ENCODE results near the gene GTF3A. TPM values are rescaled to one million over a fixed set of nuclear protein-coding genes. Genes with fewer than 3 reads are reported as not detected.
A peak's percentile ranks its signal among the peaks of the same experiment; 100 is the strongest.

GTF3A gene
- 81.7 TPM for total RNA-seq
- long read RNA-seq, transcript GTF3A-201 (9 exons, 1,383 nt): major isoform, 115 of 138 reads
- long read RNA-seq, transcript GTF3A-202 (8 exons, 1,191 nt): minor isoform, 5 of 138 reads
- long read RNA-seq, partial matches to known transcripts: 3 of 138 reads
- long read RNA-seq, other reads (novel, unspliced or antisense): 14 of 138 reads

DNA sequence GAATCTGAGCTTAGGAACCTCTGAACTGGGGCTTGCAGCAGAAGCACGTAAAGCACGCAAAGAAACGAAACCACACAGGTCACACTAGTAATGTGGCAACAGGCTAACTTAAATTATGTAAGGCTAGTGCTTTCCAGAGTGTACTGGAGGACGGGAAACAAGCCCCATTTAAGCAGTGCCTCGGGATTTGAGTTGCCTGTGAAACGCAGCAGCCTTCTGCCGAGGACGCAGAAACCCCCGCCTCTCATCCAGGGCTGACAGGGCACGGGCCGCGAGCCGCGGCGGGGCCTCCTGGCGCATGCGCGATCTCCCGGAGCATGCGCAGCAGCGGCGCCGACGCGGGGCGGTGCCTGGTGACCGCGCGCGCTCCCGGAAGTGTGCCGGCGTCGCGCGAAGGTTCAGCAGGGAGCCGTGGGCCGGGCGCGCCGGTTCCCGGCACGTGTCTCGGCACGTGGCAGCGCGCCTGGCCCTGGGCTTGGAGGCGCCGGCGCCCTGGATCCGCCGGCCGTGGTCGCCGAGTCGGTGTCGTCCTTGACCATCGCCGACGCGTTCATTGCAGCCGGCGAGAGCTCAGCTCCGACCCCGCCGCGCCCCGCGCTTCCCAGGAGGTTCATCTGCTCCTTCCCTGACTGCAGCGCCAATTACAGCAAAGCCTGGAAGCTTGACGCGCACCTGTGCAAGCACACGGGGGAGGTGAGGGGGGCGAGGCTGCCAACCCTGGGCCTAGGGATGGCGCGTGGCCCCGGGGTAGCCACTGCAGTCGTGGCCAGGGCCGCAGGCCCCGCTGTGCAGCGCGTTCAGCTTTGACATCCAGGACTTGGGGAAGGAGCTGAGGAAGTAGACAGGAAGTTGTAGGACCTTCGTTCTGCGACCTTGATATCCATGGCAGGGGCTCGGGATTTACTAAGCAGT, at the start of gene GTF3A:
TSS of gene GTF3A (plus strand) at position 374 of the 912 bp plus-strand sequence.
- H3K27ac ChIP-seq: peak within 1 kb of the TSS; percentile 95
- intact Hi-C loops (cut with DNase I): no loop called here
- H3K4me3 ChIP-seq: peak within 1 kb of the TSS; percentile 81
- H3K4me1 ChIP-seq: peaks cover 39% of the 10 kb centered on the region
- no peak for TF ChIP-seq CTCF (IDR thresholded peaks at IDR 0.05)
- H3K36me3 ChIP-seq: peaks cover 19% of the 10 kb centered on the region
- DNase-seq (peak; percentile 93), ATAC-seq (peak; percentile 94)
- no peaks in the 10 kb centered on the region for H3K27me3 ChIP-seq
- no peaks in the 10 kb centered on the region for H3K9me3 ChIP-seq

DNA sequence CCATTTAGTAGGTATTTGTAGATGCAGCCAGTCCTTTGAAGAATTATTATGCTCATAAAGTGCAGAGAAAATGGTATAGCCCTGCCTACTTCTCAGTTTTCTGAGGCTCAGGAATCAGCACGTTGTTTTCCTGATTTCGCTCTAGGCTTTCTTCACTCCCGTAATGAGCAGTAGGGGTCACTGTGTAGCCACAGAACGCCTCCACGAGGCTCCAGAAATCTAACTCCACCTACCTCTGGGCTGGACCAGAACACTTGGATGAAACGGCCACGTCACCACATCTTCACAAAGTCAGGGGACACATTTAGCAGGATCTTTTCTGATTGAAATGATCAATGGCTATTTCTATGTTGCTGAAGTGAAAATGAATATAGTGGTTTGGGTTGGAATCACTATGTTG, 49.8 kb upstream of the GTF3A start:
- peak; percentile 95 for ATAC-seq
- no peak overlapping the region for H3K4me3 ChIP-seq
- H3K36me3 ChIP-seq: no peaks in the 10 kb centered on the region
- DNase-seq: no peak
- H3K27ac ChIP-seq: no peak overlapping the region
- H3K27me3 ChIP-seq: peaks cover 11% of the 10 kb centered on the region
- peaks cover 3% of the 10 kb centered on the region for H3K4me1 ChIP-seq
- TF ChIP-seq CTCF (IDR thresholded peaks at IDR 0.05): peak; percentile 80
- H3K9me3 ChIP-seq: no peaks in the 10 kb centered on the region
- intact Hi-C loops (cut with DNase I): loop anchor here (10.0 kb wide), 2 partner anchors 450 to 610 kb away; partner anchors contain the start of gene URAD

DNA sequence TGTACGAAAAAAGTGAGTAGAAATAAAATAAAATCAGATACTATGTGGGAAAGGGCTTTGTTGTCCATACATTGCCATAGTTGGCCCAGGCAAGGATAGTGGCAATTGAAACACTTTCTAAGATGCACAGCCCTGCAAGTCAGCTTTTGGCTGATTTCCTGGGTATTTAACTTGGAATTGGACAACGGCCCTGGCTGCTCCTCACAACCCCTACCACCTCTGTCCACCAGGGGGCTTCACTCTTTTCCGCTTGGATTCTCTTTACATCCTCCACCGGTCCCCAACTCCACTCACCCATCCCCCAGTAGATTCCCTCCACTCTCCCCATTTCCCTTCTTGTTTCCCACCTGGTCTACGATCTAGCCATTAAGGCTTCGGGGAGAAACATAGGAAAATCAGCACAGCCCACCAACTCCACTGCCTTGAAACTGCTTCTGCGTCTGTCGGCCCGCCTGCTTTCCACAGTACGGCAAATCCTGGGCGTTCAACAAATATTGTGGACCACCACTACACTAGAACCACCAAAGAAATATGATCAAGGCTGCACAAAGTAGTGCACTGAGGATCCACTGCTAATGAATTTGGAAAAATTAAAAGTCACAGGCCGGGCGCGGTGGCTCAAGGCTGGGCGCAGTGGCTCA, 48.6 kb upstream of the GTF3A start:
- ATAC-seq: peak; percentile 70
- intact Hi-C loops (cut with DNase I): loop anchor here (10.0 kb wide), 2 partner anchors 449 to 609 kb away; partner anchors contain the start of gene URAD
- Histone ChIP-seq H3K36me3 (no peaks in the 10 kb centered on the region), H3K9me3 (no peaks in the 10 kb centered on the region), H3K4me3 (no peak overlapping the region), H3K4me1 (peaks cover 3% of the 10 kb centered on the region), H3K27me3 (peaks cover 11% of the 10 kb centered on the region), H3K27ac (no peak overlapping the region)
- peak; percentile 83 for TF ChIP-seq CTCF (IDR thresholded peaks at IDR 0.05)
- DNase-seq: no peak

DNA sequence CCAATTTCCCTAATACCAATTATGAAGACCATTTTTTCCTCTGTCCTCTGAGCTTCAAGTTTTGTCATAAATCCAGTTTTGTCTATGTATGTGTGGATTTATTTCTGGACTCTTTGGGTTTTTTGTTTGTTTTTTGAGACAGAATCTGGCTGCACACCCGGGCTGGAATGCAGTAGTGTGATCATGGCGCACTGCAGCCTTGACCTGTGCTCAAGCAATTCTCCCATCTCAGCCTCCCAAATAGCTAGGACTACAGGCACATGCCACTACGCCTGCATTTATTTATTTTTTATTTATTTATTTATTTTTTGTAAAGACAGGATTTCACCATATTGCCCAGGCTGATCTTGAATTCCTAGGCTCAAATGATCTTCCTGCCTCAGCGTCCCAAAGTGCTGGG, 45.3 kb upstream of the GTF3A start:
- TF ChIP-seq CTCF (IDR thresholded peaks at IDR 0.05): no peak
- DNase-seq: no peak
- Histone ChIP-seq H3K27me3 (peaks cover 3% of the 10 kb centered on the region), H3K4me1 (no peaks in the 10 kb centered on the region), H3K4me3 (no peak overlapping the region), H3K36me3 (no peaks in the 10 kb centered on the region), H3K9me3 (no peaks in the 10 kb centered on the region), H3K27ac (no peak overlapping the region)
- intact Hi-C loops (cut with DNase I): loop anchor here (10.0 kb wide), 2 partner anchors 446 to 606 kb away; partner anchors contain the start of gene URAD
- ATAC-seq: no peak

DNA sequence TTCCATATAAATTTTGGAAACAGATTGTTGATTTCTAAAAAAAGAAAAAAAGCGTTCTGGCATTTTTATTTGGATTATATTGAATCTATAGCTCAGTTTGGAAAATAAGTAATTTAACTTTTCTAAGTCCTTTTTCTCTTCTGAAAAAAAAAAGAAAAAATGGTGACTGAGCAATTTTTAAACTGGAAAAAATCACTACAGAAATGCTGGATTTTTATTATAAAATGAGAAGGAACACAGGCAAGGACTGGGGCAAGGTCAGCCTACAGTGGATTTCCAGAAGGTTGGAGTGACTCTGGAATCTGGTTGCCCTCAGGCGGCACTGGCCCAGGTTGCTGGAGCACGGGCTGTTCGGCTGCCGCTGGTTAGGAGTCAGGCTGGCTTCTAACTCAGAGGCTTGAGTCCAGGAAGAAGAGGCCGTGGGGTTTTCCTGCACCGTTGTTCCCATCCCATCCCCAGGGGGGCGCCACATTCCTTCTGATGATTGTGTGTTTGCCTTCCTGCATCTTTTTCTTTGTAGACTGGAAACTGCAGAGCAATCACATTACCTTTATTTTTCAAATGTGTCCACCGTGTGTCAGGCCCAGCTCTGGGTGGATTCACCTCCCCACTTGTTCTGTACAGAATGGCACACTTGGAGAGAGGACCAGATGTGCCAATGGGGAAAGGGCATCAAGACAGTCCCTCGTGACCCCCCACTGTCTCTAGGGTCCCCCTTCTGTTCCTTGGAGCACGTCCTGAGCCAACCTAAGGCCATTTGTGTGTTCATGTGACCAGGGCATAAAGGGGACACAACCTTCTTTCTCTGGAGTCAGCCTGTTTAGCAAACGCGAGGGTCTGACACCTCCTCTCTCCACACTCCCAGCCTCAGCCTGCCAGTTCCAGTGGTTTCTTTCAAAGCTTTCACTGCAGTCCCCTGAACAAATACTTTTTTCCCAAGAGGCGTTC, 44.5 kb upstream of the GTF3A start:
- Histone ChIP-seq H3K9me3 (no peaks in the 10 kb centered on the region), H3K27me3 (peaks cover 3% of the 10 kb centered on the region), H3K27ac (no peak overlapping the region), H3K4me1 (no peaks in the 10 kb centered on the region), H3K36me3 (no peaks in the 10 kb centered on the region), H3K4me3 (no peak overlapping the region)
- intact Hi-C loops (cut with DNase I): loop anchor here (10.0 kb wide), 2 partner anchors 445 to 605 kb away; partner anchors contain the start of gene URAD
- TF ChIP-seq CTCF (IDR thresholded peaks at IDR 0.05): peak; percentile 53
- no peak for DNase-seq
- peak; percentile 77 for ATAC-seq
